ENCODE data around the gene PIK3R4.

The PIK3R4 gene

DNA sequence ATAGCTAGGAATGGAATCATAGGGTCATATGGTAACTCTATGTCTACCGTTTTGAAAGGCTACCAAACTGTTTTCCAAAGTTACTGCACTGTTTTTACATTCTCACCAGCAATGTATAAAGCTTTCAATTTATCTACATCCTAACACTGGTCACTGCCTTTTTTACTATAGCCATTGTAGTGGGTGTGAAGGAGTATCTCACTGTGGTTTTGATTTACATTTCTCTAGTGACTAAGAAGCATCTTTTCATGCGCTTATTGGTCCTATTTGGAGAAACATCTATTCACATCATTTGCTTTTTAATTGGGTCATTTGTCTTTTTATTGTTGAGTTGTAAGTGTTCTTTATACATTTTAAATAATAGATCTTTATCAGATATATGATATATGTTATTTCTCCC is 53.3 kb downstream of the PIK3R4 start:
- no peaks in the 10 kb centered on the region for H3K79me2 ChIP-seq (ENCODE audit: insufficient read depth, low read length)
- no peaks in the 10 kb centered on the region for H3F3A ChIP-seq (ENCODE audit: insufficient read depth)
- no peak overlapping the region for H2AFZ ChIP-seq (ENCODE audit: low read depth, low read length, severe bottlenecking)
- H3K9ac ChIP-seq (ENCODE audit: low read length), result no peak overlapping the region
- no peaks in the 10 kb centered on the region for H3K27me3 ChIP-seq (ENCODE audit: low read length)
- no peak overlapping the region for H3K27ac ChIP-seq (ENCODE audit: low read depth, low read length)
- H3K9me3 ChIP-seq (ENCODE audit: insufficient read depth, low read length), result no peaks in the 10 kb centered on the region
- no peak overlapping the region for H3K4me2 ChIP-seq (ENCODE audit: low read depth, low read length, poor library complexity, severe bottlenecking)
- H3K9me2 ChIP-seq (replicated peaks; ENCODE audit: insufficient read depth, low read length), result no peaks in the 10 kb centered on the region
- 0 out of 2 replicates have a peak, but pooled peaks cover 4% of the 10 kb centered on the region for H3K36me3 ChIP-seq (ENCODE audit: low read length)
- TF ChIP-seq, protein P1, sequence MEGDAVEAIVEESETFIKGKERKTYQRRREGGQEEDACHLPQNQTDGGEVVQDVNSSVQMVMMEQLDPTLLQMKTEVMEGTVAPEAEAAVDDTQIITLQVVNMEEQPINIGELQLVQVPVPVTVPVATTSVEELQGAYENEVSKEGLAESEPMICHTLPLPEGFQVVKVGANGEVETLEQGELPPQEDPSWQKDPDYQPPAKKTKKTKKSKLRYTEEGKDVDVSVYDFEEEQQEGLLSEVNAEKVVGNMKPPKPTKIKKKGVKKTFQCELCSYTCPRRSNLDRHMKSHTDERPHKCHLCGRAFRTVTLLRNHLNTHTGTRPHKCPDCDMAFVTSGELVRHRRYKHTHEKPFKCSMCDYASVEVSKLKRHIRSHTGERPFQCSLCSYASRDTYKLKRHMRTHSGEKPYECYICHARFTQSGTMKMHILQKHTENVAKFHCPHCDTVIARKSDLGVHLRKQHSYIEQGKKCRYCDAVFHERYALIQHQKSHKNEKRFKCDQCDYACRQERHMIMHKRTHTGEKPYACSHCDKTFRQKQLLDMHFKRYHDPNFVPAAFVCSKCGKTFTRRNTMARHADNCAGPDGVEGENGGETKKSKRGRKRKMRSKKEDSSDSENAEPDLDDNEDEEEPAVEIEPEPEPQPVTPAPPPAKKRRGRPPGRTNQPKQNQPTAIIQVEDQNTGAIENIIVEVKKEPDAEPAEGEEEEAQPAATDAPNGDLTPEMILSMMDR (IDR thresholded peaks at IDR 0.05; ENCODE audit: insufficient read depth, low read length, poor library complexity, severe bottlenecking), result no peak
- no peak for TF ChIP-seq EZH2phosphoT487 (conservative IDR thresholded peaks at IDR 0.05; ENCODE audit: low read length)
- H4K20me1 ChIP-seq (ENCODE audit: low read depth, low read length), result no peaks in the 10 kb centered on the region
- no peak overlapping the region for H3K4me3 ChIP-seq (ENCODE audit: insufficient read depth, low read length, poor library complexity, severe bottlenecking)

DNA sequence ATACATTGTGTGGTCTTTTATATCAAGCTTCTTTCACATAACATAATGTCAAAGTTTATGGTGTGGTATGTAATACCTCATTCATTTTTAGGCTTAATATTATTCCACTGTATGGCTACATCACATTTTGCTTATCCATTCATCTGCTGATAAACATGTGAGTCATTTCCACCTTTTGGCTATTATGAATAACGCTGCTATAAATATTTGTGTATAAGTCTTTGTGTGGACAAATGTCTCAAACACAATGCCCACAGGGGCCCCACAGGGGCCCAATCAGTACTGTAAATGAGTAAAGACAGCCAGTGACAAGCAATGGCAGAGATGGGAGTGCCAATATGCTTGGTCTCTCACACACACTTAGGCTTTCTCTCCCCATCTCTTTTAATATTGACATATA is 54.2 kb downstream of the PIK3R4 start:
- TF ChIP-seq EZH2phosphoT487 (conservative IDR thresholded peaks at IDR 0.05; ENCODE audit: low read length), result no peak
- TF ChIP-seq, protein P1 (IDR thresholded peaks at IDR 0.05; ENCODE audit: insufficient read depth, low read length, poor library complexity, severe bottlenecking), result no peak
- Histone ChIP-seq H2AFZ (ENCODE audit: low read depth, low read length, severe bottlenecking) (no peak overlapping the region), H3K9ac (ENCODE audit: low read length) (no peak overlapping the region), H4K20me1 (ENCODE audit: low read depth, low read length) (no peaks in the 10 kb centered on the region), H3K79me2 (ENCODE audit: insufficient read depth, low read length) (no peaks in the 10 kb centered on the region), H3K4me2 (ENCODE audit: low read depth, low read length, poor library complexity, severe bottlenecking) (no peak overlapping the region), H3K27me3 (ENCODE audit: low read length) (no peaks in the 10 kb centered on the region), H3K9me2 (replicated peaks; ENCODE audit: insufficient read depth, low read length) (no peaks in the 10 kb centered on the region), H3K27ac (ENCODE audit: low read depth, low read length) (no peak overlapping the region), H3F3A (ENCODE audit: insufficient read depth) (no peaks in the 10 kb centered on the region), H3K36me3 (ENCODE audit: low read length) (0 out of 2 replicates have a peak, but pooled peaks cover 6% of the 10 kb centered on the region), H3K9me3 (ENCODE audit: insufficient read depth, low read length) (no peaks in the 10 kb centered on the region), H3K4me3 (ENCODE audit: insufficient read depth, low read length, poor library complexity, severe bottlenecking) (no peak overlapping the region)

DNA sequence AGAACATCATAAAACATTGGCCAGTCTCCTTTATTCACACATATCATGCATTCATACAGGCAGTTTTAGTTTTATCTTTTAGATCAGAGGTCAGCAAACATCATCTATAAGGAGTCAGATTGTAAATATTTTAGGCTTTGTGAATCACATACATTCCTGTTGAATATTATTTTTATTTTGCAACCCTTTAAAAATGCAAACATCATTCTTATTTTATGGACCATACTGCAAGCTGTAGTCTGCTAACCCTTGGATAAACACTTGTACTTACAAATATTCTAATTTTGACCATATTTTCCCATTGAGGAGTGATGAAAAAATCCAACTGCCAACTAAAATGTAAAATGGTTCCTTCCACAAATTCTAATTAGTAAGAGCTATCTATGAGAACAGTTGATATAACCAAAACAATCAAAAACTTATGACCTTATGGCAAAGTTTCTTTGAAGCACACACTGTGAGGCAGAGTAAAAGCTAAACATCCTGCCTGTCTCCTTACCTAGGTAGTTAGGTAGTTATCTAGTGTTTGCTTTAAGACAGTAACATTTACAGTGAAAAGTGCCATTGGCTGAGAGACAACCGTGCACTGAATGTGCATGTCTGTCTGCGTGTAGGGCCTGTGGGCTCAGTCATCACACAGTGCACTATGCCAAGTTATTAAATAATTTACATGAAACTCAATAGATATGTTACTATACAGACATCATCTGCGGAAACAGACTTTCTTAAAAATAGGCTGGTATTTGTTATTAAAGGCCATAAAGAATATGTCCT is 57.7 kb downstream of the PIK3R4 start:
- H3K4me2 ChIP-seq (ENCODE audit: low read depth, low read length, poor library complexity, severe bottlenecking), result no peak overlapping the region
- H3K9me2 ChIP-seq (replicated peaks; ENCODE audit: insufficient read depth, low read length), result no peaks in the 10 kb centered on the region
- no peak overlapping the region for H2AFZ ChIP-seq (ENCODE audit: low read depth, low read length, severe bottlenecking)
- H3K4me3 ChIP-seq (ENCODE audit: insufficient read depth, low read length, poor library complexity, severe bottlenecking), result no peak overlapping the region
- no peaks in the 10 kb centered on the region for H3F3A ChIP-seq (ENCODE audit: insufficient read depth)
- TF ChIP-seq, protein P1 (IDR thresholded peaks at IDR 0.05; ENCODE audit: insufficient read depth, low read length, poor library complexity, severe bottlenecking), result no peak
- no peak for TF ChIP-seq EZH2phosphoT487 (conservative IDR thresholded peaks at IDR 0.05; ENCODE audit: low read length)
- no peak overlapping the region for H3K27ac ChIP-seq (ENCODE audit: low read depth, low read length)
- no peak overlapping the region for H3K9ac ChIP-seq (ENCODE audit: low read length)
- no peaks in the 10 kb centered on the region for H3K79me2 ChIP-seq (ENCODE audit: insufficient read depth, low read length)
- H3K27me3 ChIP-seq (ENCODE audit: low read length), result no peaks in the 10 kb centered on the region
- H3K36me3 ChIP-seq (ENCODE audit: low read length), result 0 out of 2 replicates have a peak, but pooled peaks cover 6% of the 10 kb centered on the region
- H4K20me1 ChIP-seq (ENCODE audit: low read depth, low read length), result no peaks in the 10 kb centered on the region
- no peaks in the 10 kb centered on the region for H3K9me3 ChIP-seq (ENCODE audit: insufficient read depth, low read length)
